Stimulated activated CD8-positive, alpha-beta memory T cell treated with anti-CD3 and anti-CD28 coated beads, Interleukin-12 subunit alpha, Interleukin-12 subunit beta, amount 100 ng/mL, for 4 hours (primary cell): ENCODE results near the gene HMX3.
"Not testable (repeated sequence)": the region's sequence is repeated elsewhere in the genome, so short reads cannot be mapped to it uniquely, and the experiment has no call there.

ENCODE experiments used
- DNase-seq: peaks from one replicate; pipeline ENCODE4 v3.0.0-alpha.2; 2020; ENCODE audit warnings: low read depth

The HMX3 gene

GRCh38 chr10:123175389-123176387 lies 39.9 kb downstream of the HMX3 start:
- DNase-seq: no peak

- DNase-seq: not testable (repeated sequence)
These were observed 42.6 kb downstream of the HMX3 start for GRCh38 chr10:123178390-123178789.

- DNase-seq: no peak
These were observed 44.6 kb downstream of the HMX3 start for GRCh38 chr10:123180101-123181090.

- DNase-seq: no peak
These were observed 48.0 kb downstream of the HMX3 start for GRCh38 chr10:123183724-123184123.

GRCh38 chr10:123187781-123188180 lies 52.0 kb downstream of the HMX3 start:
- DNase-seq: no peak
